Hematopoietic multipotent progenitor cell treated with erythropoietin and hydrocortisone succinate and interleukin-3 and kit ligand, for 17 days (in vitro differentiated cells): ENCODE measurements around the gene MACROH2A1.
A peak's percentile ranks its signal among the peaks of the same experiment; 100 is the strongest.

Experiments
- DNase-seq: peaks from one replicate; pipeline ENCODE4 v3.0.0-alpha.2; 2015; ENCODE audit warnings: low spot score

Gene MACROH2A1

DNA sequence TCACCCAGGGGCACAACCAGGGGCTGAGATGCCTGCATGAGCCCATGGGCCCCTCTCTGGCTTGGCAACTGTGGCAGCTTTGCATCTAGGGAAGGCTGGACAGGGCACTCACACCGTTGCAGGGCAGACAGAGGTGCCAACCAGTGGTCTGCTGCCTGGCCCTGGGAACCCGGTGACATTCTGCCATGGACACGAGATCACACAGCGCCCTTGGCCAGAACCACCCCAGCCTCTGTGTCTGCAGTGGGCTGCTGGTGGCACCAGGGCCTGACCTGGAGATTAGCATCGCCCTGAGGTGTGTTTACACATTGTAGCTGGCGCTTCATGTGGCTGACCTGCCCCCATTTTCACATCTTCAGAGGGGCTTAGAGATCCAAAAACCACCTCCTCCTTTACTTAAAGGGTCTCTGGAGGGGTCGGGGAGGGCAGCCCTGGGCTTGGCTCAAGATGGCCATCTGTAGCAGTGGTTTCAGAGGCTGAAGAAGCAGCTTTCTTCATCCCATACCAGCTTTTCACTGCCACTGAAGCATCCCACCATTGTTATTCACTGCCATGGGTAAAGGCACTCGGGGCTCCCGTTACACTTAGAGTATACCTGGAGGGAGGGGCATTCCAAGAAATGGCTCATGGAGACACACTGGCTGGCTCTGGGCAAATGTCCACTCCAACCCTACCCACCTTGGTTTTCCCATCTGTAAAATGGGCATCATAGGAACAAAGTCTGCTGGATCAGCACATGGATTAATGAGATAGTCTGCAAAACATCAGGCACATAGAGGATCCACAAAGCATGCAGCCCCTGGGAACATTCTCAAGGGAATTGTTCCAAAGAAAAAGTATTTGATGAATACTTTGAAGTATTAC lies 36.7 kb upstream of the MACROH2A1 start:
- DNase-seq = no peak

DNA sequence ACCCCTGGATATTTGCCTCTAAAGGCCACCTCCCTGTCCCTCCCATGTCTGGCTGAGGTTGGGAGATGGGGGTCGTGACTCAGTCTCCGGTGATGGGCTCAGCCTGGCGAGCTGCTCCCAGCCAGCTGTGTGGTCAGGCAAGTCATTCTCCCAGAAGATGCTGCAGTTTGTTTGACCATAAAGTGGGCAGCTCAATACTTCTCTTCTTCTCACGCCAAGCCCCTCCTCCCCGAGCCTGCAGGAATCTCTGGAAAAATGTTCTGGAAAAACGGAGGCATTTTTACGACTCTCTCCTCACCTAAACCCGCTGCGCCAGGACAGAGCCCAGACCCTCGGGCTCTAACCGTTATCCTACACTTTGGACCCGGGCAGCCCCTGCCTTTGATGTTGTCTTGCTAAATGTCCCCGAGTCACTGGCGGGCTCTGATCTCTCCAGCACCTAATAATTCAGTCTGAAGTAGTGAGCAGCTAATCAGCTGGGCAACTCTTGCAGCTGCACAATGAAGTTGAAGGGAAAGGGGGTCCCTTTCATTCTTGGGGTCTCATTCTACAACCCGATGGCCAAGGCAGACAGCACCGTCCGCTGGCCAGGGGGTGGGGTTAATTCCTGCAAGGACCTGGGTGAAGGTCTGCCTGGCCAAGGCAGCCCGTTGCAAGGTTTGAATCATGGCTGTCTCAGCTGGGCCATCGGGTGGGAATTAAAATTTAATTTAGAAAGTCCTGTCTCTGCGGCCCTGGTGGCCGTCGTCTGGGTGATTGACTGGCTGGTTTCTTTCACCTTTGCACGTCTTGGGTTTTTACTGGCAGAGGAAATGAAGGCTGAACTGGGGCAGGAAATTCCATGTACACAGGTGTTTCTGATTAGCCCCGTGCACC lies 35.8 kb upstream of the MACROH2A1 start:
- no peak for DNase-seq

DNA sequence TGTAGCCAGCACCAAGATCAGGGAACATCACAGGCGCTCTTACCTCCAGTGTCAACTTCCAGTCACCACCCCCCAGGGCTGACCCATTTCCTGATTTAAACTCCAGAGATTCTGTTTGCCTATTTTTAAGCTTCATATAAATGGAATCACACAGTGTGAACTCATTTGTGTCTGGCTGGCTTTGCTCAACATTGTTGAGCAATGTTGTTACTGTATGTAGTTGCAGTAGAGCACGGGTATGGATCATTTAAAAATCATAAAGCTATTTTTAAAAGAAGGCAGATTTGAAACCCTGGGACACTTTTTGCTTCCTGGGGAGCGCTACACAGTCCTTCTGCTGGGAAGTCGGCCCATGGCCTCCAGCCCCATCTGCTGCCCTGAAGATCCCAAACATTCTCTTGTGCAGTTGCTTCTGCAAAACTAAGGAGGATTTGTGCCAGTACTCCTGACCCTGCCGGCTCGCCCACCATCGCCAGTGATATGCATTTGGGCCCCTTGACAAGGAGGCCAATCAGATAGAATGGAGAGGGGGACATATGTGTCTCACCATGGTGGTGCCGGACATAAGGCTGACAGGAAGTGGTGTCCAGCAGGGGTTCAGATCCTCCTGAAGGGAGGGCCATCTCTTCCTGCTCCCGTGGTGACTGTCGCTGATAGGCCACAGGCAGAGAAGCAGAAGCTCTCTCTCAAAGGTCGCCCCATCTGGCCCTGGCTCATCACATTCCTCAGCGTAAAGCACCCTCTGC lies 34.8 kb upstream of the MACROH2A1 start:
- no peak for DNase-seq

DNA sequence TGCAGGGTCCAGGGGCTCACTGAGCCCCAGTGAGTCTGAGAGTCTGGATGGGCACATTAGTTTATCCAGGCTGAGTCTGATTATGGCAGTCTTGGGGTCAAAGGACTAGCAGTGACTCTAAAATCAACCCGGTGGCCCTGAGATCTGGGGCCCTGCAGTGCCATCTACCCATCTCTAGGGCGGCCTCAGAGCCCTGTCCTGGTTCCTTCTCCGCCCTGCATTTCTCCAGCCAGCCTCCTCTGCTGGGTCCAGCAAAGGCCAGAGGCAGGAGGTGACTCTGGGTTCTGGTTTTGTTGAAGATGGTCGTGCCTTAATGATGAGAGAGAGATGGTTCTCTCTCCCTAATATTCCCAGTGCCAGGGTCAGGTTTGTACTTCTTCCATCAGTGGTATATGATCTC lies 33.1 kb upstream of the MACROH2A1 start:
- DNase-seq = no peak

DNA sequence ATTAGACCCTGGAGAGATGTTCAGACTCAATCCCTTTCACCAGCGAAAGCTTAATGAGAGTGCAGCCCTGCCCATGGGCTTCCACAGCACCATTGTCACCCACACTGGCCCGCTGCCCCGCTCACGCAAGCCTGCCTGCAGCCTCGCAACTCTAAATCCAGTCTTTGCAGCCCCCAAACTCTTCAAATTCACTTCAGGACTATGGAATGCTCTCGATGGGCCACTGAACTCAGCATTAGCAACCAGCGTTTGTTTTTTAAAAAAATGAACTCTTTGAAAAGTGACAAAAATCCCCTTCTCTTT lies 31.1 kb upstream of the MACROH2A1 start:
- no peak for DNase-seq

DNA sequence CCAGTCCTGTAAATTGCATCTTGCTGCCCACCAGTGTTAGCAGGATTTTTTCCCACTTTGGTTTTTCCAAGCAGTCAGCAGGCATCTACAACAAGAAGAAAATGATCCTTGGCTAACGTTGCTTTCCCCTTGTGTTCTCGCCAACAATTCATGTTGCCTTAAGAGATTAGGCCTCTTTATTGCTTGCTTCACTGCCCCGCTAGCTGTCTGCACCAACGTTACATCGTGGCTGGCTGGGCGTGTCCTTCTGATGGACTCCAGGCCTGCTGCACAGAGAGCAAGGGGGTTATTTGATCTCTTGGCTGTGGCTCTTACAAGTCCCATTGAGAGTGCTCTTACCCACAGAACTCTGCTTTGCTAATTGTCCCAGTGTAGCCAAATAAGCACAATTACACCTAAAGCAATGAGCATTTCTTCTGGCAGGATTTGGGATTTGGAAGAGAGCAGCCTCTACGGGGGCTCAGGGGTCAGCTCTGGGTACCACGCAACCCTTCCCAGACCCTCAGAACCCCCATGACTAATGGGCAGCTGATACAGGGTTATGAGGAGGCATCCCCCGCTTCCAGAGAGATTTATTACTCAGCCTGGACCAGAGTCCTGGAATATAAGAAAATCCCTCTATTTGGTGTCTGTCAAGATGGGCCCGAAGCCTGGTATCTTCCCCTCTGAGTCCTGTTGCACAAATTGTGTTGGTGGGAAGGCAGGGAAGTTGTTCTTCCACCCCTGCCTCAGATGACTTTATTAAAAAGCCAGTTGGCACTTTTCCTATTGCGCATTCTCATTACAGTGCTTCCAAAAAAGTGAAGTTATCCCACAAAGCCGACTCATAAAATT lies 30.5 kb upstream of the MACROH2A1 start:
- DNase-seq = no peak

DNA sequence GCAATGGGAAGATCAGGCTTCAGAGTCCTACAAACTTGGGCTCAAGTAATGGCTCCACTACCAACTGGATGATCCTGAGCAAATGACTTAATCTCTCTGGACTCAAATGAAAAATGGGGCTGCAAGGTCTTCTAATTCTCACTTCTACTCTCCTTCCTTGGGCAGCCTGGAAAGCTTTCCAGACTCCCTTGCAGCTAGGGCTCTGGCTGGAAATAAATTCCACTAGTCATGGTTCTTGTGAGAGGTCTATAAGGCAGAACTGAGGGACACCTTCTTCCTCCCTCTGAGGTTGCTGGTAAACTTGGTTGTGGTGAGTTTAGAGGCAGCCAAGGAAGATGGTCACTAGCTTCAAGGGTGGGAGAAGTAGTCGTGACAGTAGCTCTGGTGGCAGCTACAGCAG lies 29.6 kb upstream of the MACROH2A1 start:
- no peak for DNase-seq

DNA sequence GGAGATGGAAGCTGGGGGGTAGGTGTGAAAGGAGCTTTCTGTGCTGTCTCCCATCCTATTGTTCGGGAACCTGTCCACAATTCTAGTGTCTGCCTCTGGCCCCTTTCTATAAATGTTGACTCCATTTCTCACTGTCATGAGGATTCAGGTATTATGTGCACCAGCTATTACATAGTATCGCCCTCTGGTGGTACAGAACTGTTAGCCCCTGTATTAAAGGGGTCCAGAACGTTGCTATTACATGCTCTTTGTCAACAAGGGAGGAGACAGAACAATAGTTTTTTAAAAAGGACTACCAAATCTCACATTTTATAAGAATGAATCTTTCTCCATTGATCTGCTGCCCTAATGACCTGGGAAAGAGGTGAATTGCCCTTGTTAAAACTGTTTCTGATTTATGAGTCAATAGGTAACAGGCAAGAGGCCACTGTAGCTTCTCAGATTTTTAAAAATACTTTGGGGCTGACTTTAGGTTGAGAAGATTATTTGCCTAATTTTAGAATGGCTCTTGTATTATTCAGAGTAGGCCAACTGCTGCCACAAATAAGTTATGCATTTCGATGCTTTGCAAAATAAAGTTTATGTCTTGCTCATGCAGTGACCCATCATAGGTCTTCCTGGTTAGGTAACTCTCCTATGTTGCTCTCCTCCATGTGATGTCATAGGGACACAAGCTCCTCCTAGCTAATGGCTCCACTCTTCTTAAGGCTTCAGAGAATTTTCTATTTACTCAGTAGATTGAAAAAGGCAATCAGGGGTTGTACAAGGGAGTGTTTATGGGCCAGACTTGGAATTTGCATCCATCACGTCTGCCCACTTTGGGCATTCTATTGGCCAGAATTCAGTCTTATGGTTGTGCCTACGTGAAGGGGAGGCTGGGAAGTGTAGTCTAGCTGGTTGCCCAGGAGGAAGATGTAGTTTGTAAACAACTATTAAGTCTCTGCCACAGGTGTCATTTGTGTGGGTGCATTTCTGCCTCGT lies 27.4 kb upstream of the MACROH2A1 start:
- DNase-seq = peak; percentile 57

DNA sequence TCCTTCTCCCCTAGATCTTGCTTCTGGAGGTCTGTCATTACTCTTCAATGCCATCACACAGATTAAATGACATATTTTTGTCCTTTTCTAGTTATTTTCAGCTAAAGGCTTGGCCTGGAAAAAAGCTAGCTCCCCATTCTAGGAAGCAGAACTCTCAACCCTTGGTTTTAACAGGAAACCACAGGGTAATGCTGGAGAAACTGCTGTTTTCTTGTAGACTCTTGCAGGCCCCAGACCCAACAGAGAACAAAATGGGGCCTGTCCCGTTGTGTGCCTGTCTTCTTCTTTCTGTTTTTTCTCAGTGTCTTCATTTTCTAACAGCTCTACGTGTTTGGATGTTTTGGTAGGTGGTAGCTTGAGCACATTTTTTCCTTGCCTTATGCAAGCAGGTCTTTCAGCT lies 26.6 kb upstream of the MACROH2A1 start:
- DNase-seq = no peak

DNA sequence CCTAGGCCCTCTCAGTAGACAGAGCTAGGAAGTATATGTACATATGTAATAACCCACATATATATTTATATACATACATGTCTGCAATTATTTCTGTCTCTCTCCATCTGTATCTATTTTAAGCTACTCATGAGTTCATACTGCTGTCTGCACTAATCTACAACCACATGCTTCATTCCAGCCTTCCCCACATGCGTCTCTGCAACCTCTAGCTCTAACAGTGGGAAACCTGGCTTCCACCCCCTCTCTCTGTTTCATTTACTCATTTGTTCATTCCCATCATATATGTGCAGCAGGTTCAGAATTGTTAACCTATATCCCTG lies 24.8 kb upstream of the MACROH2A1 start:
- no peak for DNase-seq

DNA sequence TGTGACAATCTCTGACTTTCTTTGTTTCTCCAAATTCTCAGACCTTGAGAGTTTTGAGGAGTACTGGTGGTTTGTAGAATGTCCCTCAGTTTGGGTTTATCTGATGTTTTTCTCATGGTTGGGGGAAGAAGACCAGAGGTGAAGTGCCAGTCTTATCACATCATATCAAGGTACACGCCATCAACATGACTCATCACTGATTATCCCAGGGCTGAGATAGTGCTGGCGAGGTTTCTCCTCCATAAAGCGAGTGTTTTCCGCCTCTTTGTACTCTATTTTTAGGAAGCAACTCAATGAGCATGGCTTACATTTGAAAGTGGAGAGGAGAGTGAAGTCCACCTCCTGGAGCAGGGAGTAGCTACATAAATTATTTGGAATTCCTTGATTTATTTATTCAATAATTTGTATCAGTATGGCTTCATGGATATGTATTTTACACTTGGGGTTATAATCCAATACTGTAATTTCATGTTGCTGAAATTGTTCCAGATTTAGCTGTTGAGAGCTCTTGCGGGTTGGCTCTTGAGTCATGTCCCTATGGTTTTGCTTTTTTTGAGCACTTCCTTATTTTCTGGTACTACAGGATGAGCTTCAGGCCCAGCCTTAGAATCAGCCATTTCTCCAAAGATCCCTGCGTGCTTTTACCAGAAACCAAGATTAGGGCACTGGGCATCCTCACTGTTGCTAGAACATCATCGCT lies 24.3 kb upstream of the MACROH2A1 start:
- DNase-seq = no peak

DNA sequence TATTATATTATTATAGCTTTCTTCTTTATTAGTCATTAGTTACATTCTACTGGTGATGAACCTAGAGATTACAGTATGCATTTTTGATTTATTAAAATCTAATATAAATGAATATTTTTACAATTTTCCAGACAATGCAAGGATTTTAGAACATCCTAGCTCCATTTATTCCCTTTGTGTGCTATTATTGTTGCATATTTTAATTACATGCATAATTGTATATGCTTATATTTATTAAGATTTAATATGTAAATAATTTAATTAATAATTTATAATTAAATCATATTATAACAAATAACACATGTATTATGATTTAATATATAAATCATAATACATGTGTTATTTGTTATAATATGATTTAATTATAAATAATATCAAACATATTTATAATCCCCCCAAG lies 23.4 kb upstream of the MACROH2A1 start:
- DNase-seq = no peak

DNA sequence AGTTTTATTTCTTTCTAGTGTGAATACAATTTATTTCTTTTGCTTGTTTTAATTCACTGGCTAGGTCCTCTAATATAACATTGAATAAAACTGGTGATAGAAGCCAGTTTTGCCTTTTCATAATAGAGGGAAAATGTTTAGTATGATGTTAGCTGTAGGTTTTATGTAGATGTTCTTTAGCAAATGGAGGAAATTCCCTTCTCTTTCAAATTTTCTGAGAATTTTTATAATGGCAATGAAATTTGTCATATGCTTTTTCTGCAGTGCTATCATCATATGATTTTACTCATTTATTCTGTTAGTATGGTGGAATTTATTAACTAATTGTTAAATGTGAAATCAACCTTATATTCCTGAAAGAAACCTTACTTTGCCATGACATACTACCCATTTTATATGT lies 18.1 kb upstream of the MACROH2A1 start:
- no peak for DNase-seq

DNA sequence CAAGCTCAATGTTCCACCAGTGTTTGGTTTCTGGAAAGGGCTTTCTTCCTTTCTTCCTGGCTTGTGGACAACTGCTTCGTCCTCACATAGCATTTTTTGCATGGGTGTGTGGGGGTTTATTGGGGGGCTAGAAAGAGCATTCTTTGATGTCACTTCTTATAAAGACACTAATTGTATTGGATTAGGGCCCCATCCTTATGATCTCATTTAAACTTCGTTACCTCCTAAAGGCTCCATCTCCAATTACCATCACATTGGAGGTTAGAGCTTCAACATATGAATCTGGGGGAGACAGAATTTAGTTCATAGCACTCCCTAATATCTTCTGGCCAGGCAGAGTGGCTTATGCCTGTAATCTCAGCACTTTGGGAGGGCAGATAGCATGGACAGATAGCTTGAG lies 6.1 kb upstream of the MACROH2A1 start:
- no peak for DNase-seq

DNA sequence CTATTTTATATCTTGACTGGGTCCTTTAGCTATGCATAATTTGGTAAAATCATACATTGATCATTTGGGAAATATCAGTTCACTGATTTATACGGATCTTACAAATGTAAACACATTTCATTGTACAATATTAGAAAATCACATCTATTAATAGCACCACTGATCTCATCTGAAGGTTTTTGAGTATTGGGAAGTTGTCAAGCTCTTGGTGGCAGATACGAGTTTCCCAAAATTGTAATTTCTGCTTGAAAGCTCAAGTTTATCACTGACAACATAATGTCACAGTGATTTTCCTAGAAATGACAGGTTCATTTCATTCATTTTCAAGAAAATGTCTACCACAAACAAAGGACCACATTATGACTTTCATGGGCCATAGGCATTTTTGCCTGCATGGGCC lies 3.0 kb upstream of the MACROH2A1 start:
- no peak for DNase-seq

DNA sequence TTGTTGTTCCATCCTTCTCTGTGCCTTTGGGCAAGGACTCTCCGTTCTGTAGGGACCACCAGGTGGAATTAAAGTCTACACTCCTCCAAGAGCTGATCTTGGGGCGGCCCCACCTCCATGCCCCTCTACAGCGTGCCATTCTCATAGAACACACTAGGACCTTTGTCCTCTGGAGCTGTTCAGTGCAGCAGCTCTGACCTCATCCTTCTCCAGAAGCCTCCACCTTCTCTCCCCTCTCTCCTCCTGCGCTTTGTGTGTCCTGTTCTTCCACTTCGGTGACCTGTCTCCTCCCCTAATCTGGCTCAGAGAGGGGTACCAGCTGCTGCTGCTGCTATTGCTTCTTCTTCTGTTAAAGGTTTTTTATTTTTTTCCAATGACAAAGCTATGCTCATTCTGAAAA lies 1.8 kb upstream of the MACROH2A1 start:
- no peak for DNase-seq

DNA sequence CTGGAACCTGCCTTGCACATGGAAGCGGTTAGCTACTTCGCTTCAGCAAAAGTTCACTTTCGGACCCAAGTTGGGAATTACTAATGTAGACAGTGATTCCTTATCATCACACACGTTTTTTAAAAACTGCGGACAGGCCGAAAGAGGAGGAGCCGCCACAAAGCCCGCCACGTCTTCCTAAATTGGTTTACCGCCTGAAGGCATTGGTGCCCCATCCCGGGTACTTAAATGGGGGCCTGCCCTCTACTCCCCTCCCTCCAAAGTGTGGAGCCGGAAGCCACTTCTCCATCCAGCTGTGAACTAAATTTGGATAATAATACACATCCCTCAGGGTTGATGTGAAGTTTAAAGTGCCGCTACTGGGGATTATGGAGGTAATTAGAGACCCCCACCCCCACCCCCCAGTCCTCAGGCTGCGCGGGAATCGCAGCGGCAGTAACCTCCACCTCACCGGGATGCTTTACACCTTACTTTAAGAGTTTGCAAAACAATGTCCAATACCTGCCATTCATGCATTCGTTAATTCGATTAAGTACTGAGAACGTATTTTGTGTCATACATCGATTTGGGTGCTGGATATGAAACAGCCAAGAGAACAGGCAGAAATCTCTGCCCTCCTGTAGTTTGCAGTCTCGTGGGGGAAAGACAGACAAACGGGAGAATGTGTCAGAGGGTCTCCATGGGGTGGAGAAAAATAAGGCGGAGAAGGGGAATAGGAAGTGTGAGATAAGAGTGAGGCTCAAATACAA lies 937 bp upstream of the MACROH2A1 start:
- no peak for DNase-seq

DNA sequence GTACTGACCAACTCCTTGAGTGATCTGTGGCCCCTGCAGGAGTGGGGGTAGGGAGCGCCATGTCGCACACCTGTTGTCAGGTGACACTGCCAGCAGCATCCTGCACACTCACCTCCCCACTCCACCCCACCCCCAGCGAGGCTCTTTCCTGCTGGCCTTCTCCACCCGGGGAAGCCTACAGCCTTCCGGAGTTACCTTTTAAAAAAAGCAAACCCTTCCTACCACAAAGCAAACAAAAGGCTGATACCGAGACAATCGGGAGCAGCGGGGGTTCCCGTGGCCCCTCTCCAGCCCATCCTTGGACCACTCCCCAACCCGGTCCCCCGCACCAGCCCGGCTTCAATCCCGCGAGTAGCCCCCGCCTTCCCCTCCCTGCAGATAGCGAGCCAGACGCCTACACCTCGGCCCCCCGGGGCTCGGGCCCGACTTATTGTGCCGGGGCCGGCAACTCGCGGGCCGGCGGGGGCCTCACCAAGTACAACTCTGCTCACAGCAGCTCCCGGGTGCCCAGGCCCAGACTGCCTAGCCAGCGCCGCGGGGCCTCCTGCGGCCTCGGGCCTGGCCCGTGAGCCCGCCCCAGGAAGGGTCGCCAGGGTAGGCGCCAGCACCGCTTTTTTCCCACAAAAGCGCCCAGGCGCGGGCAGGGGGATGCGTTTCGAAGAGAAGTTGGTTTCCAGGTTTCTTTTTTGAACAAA lies 724 bp downstream of the MACROH2A1 start:
- DNase-seq = peak; percentile 26

DNA sequence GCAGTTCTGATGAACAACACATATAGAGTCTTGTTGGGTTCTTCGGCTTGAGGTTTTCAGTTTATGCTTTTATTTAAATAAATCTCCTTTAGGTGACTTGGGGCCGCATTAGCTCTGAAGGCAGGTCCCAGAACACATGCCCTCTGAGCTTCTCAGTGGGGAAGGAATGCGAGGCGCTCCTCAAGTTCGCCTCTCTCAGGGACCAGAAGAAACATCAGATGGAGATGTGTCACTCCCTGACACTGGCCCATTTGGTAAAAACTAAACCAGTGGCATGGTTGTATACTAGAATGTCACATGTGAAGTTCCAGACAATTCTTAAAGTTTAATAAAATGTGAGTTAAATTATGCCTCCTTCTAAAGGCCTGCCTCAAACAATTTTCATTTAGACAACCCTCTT lies 1.9 kb downstream of the MACROH2A1 start:
- DNase-seq = no peak
